HepG2 (cell line): ENCODE results near the gene MIDN. TPM values are rescaled to one million over a fixed set of nuclear protein-coding genes. Genes with fewer than 3 reads are reported as not detected.
A peak's percentile ranks its signal among the peaks of the same experiment; 100 is the strongest.

Source experiments
- ESRRA ChIP-seq: sonication (generic); formaldehyde crosslinking; IDR thresholded peaks from 2 replicates; pipeline ENCODE4 v1.5.1; 2020; ENCODE audit warnings: mild to moderate bottlenecking, low read depth, missing genetic modification reagents
- FOXO4 ChIP-seq: sonication (generic); formaldehyde crosslinking; conservative IDR thresholded peaks from 2 replicates; pipeline ENCODE4 v1.8.1; 2023; ENCODE audit warnings: missing genetic modification reagents
- HHEX ChIP-seq: IDR thresholded peaks from 2 replicates; pipeline ENCODE4 v1.6.1; 2016; ENCODE audit warnings: control low read depth
- IKZF1 ChIP-seq: fragments of 450-650 bp; IDR thresholded peaks from 2 replicates; pipeline ENCODE4 v1.7.1; 2016
- JUND ChIP-seq: sonication (generic); formaldehyde crosslinking; IDR thresholded peaks from 2 replicates; pipeline ENCODE4 v1.8.0; 2022; ENCODE audit warnings: mild to moderate bottlenecking, missing genetic modification reagents
- MAZ ChIP-seq, 2 experiments: sonication (generic) in 1 of 2; formaldehyde crosslinking in 1 of 2; IDR thresholded peaks; 2 replicates each; pipeline versions ENCODE4 v1.5.0 to v1.6.1; 2012 to 2020; ENCODE audit warnings: low read depth in 2 of 2, mild to moderate bottlenecking in 2 of 2, borderline replicate concordance in 1 of 2, improper control_type of control experiment in 1 of 2, low read length in 1 of 2, missing genetic modification reagents in 1 of 2, moderate library complexity in 1 of 2
- NR2F2 ChIP-seq: IDR thresholded peaks from 2 replicates; pipeline ENCODE4 v1.6.1; 2012; ENCODE audit warnings: low read depth, inconsistent platforms, borderline replicate concordance
- NRL ChIP-seq: sonication (generic); formaldehyde crosslinking; IDR thresholded peaks from 2 replicates; pipeline ENCODE4 v1.5.0; 2020; ENCODE audit warnings: missing genetic modification reagents, mild to moderate bottlenecking, moderate library complexity, borderline replicate concordance
- PHF20 ChIP-seq: sonication (generic); formaldehyde crosslinking; IDR thresholded peaks from 2 replicates; pipeline ENCODE4 v1.5.0; 2020; ENCODE audit warnings: mild to moderate bottlenecking, missing genetic modification reagents
- ZGPAT ChIP-seq: IDR thresholded peaks from 2 replicates; pipeline ENCODE4 v1.6.1; 2016; ENCODE audit warnings: mild to moderate bottlenecking
- ZNF138 ChIP-seq: sonication (generic); formaldehyde crosslinking; IDR thresholded peaks from 2 replicates; pipeline ENCODE4 v1.5.0; 2020; ENCODE audit warnings: mild to moderate bottlenecking, low read depth, missing genetic modification reagents
- ZNF296 ChIP-seq: sonication (generic); formaldehyde crosslinking; conservative IDR thresholded peaks from 2 replicates; pipeline ENCODE4 v1.5.0; 2020; ENCODE audit warnings: mild to moderate bottlenecking, missing genetic modification reagents
- ZNF503 ChIP-seq: sonication (generic); formaldehyde crosslinking; IDR thresholded peaks from 2 replicates; pipeline ENCODE4 v1.4.0; 2020; ENCODE audit warnings: missing genetic modification reagents
- ZNF576 ChIP-seq: sonication (generic); formaldehyde crosslinking; IDR thresholded peaks from 2 replicates; pipeline ENCODE4 v1.4.0; 2020; ENCODE audit warnings: mild to moderate bottlenecking, missing genetic modification reagents
- ZNF629 ChIP-seq: sonication (generic); formaldehyde crosslinking; conservative IDR thresholded peaks from 2 replicates; pipeline ENCODE4 v1.5.0; 2020; ENCODE audit warnings: missing genetic modification reagents
- ZNF639 ChIP-seq: conservative IDR thresholded peaks from 2 replicates; pipeline ENCODE4 v1.6.1; 2018; ENCODE audit warnings: missing genetic modification reagents
- ZNF83 ChIP-seq: sonication (generic); formaldehyde crosslinking; IDR thresholded peaks from 2 replicates; pipeline ENCODE4 v1.4.0; 2020; ENCODE audit warnings: missing genetic modification reagents, mild to moderate bottlenecking, borderline replicate concordance
- ZNF878 ChIP-seq: sonication (generic); formaldehyde crosslinking; IDR thresholded peaks from 2 replicates; pipeline ENCODE4 v1.8.1; 2023; ENCODE audit warnings: mild to moderate bottlenecking, missing genetic modification reagents, moderate library complexity
- ZSCAN9 ChIP-seq: IDR thresholded peaks from 2 replicates; pipeline ENCODE4 v1.6.1; 2016; ENCODE audit warnings: borderline replicate concordance
- polyA plus RNA-seq, 8 experiments: library from polyadenylated mRNA; depleted of rRNA in 3 of 8; stranded (reverse) in 7 of 8; unstranded in 1 of 8; fragments of >200 nt; fragmentation: Illumina TruSeq in 4 of 8; extraction: Trizol in 4 of 8; gene quantifications; 2 replicates each; pipeline versions ENCODE4 v1.2.1 to v1.2.3, GENCODE V29; 2011 to 2016; ENCODE audit warnings: low read depth in 4 of 8, missing spikeins in 1 of 8, mixed read lengths in 1 of 8; ENCODE audit not compliant: insufficient read depth in 1 of 8
- total RNA-seq, 5 experiments: library from RNA; depleted of rRNA; stranded (reverse); fragments of >200 nt; fragmentation: Illumina TruSeq; extraction: Trizol; gene quantifications; 2 replicates each; pipeline ENCODE4 v1.2.3, GENCODE V29; 2016; ENCODE audit warnings: low read depth in 1 of 5

Gene MIDN
- total and polyA plus RNA-seq, 2 of the 13 experiments (the other 11 are each of a cell fraction or from before 2014, with no cell fraction given) = 8.4 to 18.0 TPM

DNA sequence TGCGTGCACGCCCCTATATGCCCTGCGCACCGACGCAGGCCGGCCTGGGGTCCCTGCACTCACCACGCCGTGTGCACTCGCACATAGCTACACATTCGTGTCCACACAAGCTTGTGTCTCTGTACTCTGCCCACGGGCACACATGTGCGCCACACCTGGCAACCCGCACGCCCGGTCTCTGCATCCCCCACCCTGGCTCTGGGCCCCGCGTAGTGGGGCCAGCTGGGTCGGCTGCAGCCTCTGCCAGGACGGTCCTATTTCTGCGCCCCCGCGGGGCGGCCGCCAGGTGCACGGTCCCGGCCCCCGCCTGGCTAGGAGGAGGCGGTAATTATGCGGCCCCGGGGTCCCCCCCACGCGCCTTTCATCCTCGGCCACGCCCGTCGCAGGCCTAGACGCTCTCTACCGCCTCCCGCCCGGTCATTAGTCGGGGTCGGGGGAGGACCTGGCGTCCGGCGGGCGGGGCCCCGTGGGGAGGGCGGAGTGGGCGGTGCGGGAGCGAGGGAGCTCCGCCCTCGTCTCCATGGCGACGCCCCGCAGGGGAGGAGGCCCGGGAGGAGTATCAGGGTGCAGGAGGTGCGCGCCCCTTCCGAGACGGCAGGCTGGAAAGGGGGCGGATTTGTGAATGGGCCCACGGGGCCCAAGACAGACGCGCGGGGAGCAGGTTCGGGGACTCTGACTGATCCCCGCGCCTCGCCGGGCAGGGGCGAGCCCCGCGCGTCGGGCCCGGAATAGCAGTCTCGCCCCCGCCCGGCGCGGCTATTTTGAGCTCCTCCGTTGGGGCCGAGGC lies 17.9 kb downstream of the MIDN start (continued):
- TF ChIP-seq ESRRA (peak; percentile 72), NR2F2 (no peak; the same call in 1 of the 2 replicates), IKZF1 (no peak), JUND (CRISPR knock-in tag) (no peak), NRL (CRISPR knock-in tag) (no peak), ZGPAT (peak; percentile 84), ZNF878 (CRISPR knock-in tag) (no peak), FOXO4 (CRISPR knock-in tag) (no peak), PHF20 (CRISPR knock-in tag) (no peak), ZNF503 (CRISPR knock-in tag) (peak; percentile 64; the same call in 1 of the 2 replicates), HHEX (CRISPR knock-in tag) (no peak), ZNF296 (CRISPR knock-in tag) (no peak), ZSCAN9 (peak; percentile 50), ZNF83 (no peak), MAZ (IDR thresholded peaks at IDR 0.05; ENCODE audit: borderline replicate concordance, low read depth, low read length) (peak; percentile 95), MAZ (CRISPR knock-in tag; IDR thresholded peaks at IDR 0.05; ENCODE audit: low read depth) (peak; percentile 73), ZNF629 (CRISPR knock-in tag) (0 out of 2 replicates have a peak, but pooled peaks have one; percentile 14), ZNF576 (CRISPR knock-in tag) (no peak), ZNF138 (CRISPR knock-in tag) (0 out of 2 replicates have a peak, but pooled peaks have one; percentile 3), ZNF639 (peak; percentile 30; the same call in 1 of the 2 replicates)
